Tibial nerve (tissue), 4 donors: ENCODE data around the gene ARSB. TPM values are rescaled to one million over a fixed set of nuclear protein-coding genes. Genes with fewer than 3 reads are reported as not detected.
A peak's percentile ranks its signal among the peaks of the same experiment; 100 is the strongest.
"Not testable (repeated sequence)": the region's sequence is repeated elsewhere in the genome, so short reads cannot be mapped to it uniquely, and the experiment has no call there.

Experiments used
- DNase-seq, 2 donors: peaks; one replicate each; pipeline ENCODE4 v3.0.0-alpha.2; 2019; ENCODE audit warnings: low spot score in 2 of 2
- H3K27ac ChIP-seq, 4 donors: fragments of 200-600 bp; sonication (generic) in 3 of 4; one replicate each; pipeline ENCODE4 v1.5.1; 2017 to 2019; ENCODE audit warnings: mild to moderate bottlenecking in 1 of 4
- H3K27me3 ChIP-seq, 2 donors: fragments of 200-600 bp; sonication (generic) in 1 of 2; one replicate each; pipeline versions ENCODE4 v1.5.1 to v1.6.0; 2017 to 2019
- H3K36me3 ChIP-seq, 3 donors: fragments of 200-600 bp; sonication (generic); one replicate each; pipeline ENCODE4 v1.5.1; 2018 to 2019
- H3K4me1 ChIP-seq, 4 donors: fragments of 200-600 bp; sonication (generic) in 3 of 4; one replicate each; pipeline ENCODE4 v1.5.1; 2017 to 2019
- H3K4me3 ChIP-seq, 4 donors: fragments of 200-600 bp; sonication (generic) in 3 of 4; one replicate each; pipeline ENCODE4 v1.5.1; 2017 to 2019; ENCODE audit warnings: mild to moderate bottlenecking in 1 of 4, moderate library complexity in 1 of 4
- H3K9me3 ChIP-seq, 4 donors: fragments of 200-600 bp; sonication (generic) in 3 of 4; one replicate each; pipeline ENCODE4 v1.5.1; 2017 to 2019
- CTCF ChIP-seq, 5 experiments: fragments of 200-600 bp in 3 of 5; fragments of 450-650 bp in 2 of 5; sonication (generic) in 3 of 5; IDR thresholded peaks; one replicate each; pipeline ENCODE4 v1.5.1; 2016 to 2019; ENCODE audit warnings: antibody characterized with exemption in 5 of 5, mild to moderate bottlenecking in 3 of 5, moderate library complexity in 2 of 5
- EP300 ChIP-seq, 2 donors: sonication (generic); formaldehyde crosslinking; IDR thresholded peaks; one replicate each; pipeline ENCODE4 v1.6.1; 2017; ENCODE audit warnings: antibody characterized with exemption in 2 of 2, mild to moderate bottlenecking in 1 of 2
- POLR2A ChIP-seq, 2 donors: fragments of 450-650 bp; IDR thresholded peaks; one replicate each; pipeline ENCODE4 v1.6.1; 2017; ENCODE audit warnings: antibody characterized with exemption in 2 of 2, mild to moderate bottlenecking in 2 of 2, moderate library complexity in 2 of 2
- WGBS, 2 donors: methylation state at CpG; one replicate each; pipeline ENCODE4 v1.1.5; 2018; 5-methylcytosine and 5-hydroxymethylcytosine counted together
- total RNA-seq, 4 donors: library from RNA; depleted of rRNA; stranded (reverse); fragments of >200 nt; gene quantifications; one replicate each; pipeline ENCODE4 v1.1.0, GENCODE V29; 2016

The ARSB gene
- total RNA-seq, 4 donors from 2014 or later, result 8.3 to 19.8 (median 15.5) TPM

GRCh38 chr5:78912811-78913210 lies 72.3 kb downstream of the ARSB start:
- no peak overlapping the region for H3K27ac ChIP-seq
- no peak for DNase-seq
- H3K4me3 ChIP-seq, result no peak overlapping the region
- no peaks in the 10 kb centered on the region for H3K36me3 ChIP-seq
- TF ChIP-seq EP300 (IDR thresholded peaks at IDR 0.05) (no peak), POLR2A (IDR thresholded peaks at IDR 0.05) (no peak), CTCF (IDR thresholded peaks at IDR 0.05) (no peak)
- peaks cover 0 to 16% (median 7%) of the 10 kb centered on the region in 4 donors for H3K4me1 ChIP-seq
- no peaks in the 10 kb centered on the region for H3K9me3 ChIP-seq
- no peaks in the 10 kb centered on the region for H3K27me3 ChIP-seq
- WGBS, 2 donors, result 97% methylated on average over 7 of the region's 7 CpGs

- Histone ChIP-seq H3K27me3 (no peaks in the 10 kb centered on the region), H3K27ac (no peak overlapping the region), H3K4me3 (no peak overlapping the region), H3K9me3 (no peaks in the 10 kb centered on the region), H3K4me1 (peaks cover 0 to 21% (median 11%) of the 10 kb centered on the region in 4 donors), H3K36me3 (no peaks in the 10 kb centered on the region)
- 69 to 78% methylated on average over 5 of the region's 5 CpGs for WGBS, 2 donors
- no peak for DNase-seq
- TF ChIP-seq EP300 (IDR thresholded peaks at IDR 0.05), result no peak
- no peak for TF ChIP-seq POLR2A (IDR thresholded peaks at IDR 0.05)
- no peak for TF ChIP-seq CTCF (IDR thresholded peaks at IDR 0.05)
Observed at GRCh38 chr5:78912085-78912771, 72.9 kb downstream of the ARSB start.

- not testable (repeated sequence) for H3K36me3 ChIP-seq, H3K9me3 ChIP-seq, H3K27me3 ChIP-seq, DNase-seq, H3K27ac ChIP-seq, H3K4me3 ChIP-seq
- 80 to 95% methylated on average over 9 of the region's 9 CpGs for WGBS, 2 donors
- peaks cover 0 to 40% (median 14%) of the 10 kb centered on the region in 4 donors for H3K4me1 ChIP-seq
Observed at GRCh38 chr5:78909224-78909983, 75.7 kb downstream of the ARSB start.

- 17 to 18% methylated on average over 12 of the region's 12 CpGs for WGBS, 2 donors
- H3K4me1 ChIP-seq, result peaks cover 0 to 40% (median 14%) of the 10 kb centered on the region in 4 donors
- H3K9me3 ChIP-seq, result no peaks in the 10 kb centered on the region
- H3K4me3 ChIP-seq, result no peak overlapping the region
- peak overlapping the region in 2 of 4 donors; percentile 46 to 63 for H3K27ac ChIP-seq
- no peaks in the 10 kb centered on the region for H3K27me3 ChIP-seq
- no peaks in the 10 kb centered on the region for H3K36me3 ChIP-seq
- DNase-seq, result peak; percentile 19 to 36
- TF ChIP-seq POLR2A (IDR thresholded peaks at IDR 0.05) (no peak), EP300 (IDR thresholded peaks at IDR 0.05) (peak in 1 of 2 donors; percentile 26)
Observed at GRCh38 chr5:78908173-78909061, 76.7 kb downstream of the ARSB start.

- Histone ChIP-seq H3K4me3 (no peak overlapping the region), H3K36me3 (no peaks in the 10 kb centered on the region), H3K27me3 (no peaks in the 10 kb centered on the region), H3K4me1 (peaks cover 0 to 40% (median 14%) of the 10 kb centered on the region in 4 donors), H3K27ac (peak overlapping the region in 3 of 4 donors; percentile 40 to 63 (median 46)), H3K9me3 (no peaks in the 10 kb centered on the region)
- peak in 1 of 2 donors; percentile 29 for DNase-seq
- WGBS, 2 donors, result 65 to 66% methylated on average over 11 of the region's 11 CpGs
- TF ChIP-seq POLR2A (IDR thresholded peaks at IDR 0.05) (no peak), CTCF (IDR thresholded peaks at IDR 0.05) (no peak), EP300 (IDR thresholded peaks at IDR 0.05) (no peak)
Observed at GRCh38 chr5:78907255-78907891, 77.7 kb downstream of the ARSB start.
